Sciatic nerve (tissue), 2 donors: ENCODE results near the gene TRIM47. TPM values are rescaled to one million over a fixed set of nuclear protein-coding genes. Genes with fewer than 3 reads are reported as not detected.
"Not testable (repeated sequence)": the region's sequence is repeated elsewhere in the genome, so short reads cannot be mapped to it uniquely, and the experiment has no call there.

Experiments
- ATAC-seq: fragments of 200-7000 bp; cut with Tn5 transposase; one replicate; pipeline ENCODE4 v1.9.1; 2020; ENCODE audit warnings: mild to moderate bottlenecking, moderate library complexity
- DNase-seq: peaks from one replicate; pipeline ENCODE4 v3.0.0-alpha.2; 2020; ENCODE audit warnings: low spot score
- intact Hi-C: fragments of 100-400 bp; cut with DNase I; formaldehyde crosslinking; loops from one replicate; pipeline ENCODE4 v1.14.2; 2022
- total RNA-seq: library from RNA; stranded (reverse); fragmentation: NEBNext Ultra II Directional; extraction: Animal tissue kit (Norgen Biotek cat#: 25700); gene quantifications from one replicate; pipeline ENCODE4 v1.2.1, GENCODE V29; 2021
- donor health status: DM: no; HTN: no; CAD: no.
- donor health status: DM: no; HTN: no; CAD: no.

The TRIM47 gene
- total RNA-seq, 1 donor from 2014 or later, result 50.7 TPM

DNA sequence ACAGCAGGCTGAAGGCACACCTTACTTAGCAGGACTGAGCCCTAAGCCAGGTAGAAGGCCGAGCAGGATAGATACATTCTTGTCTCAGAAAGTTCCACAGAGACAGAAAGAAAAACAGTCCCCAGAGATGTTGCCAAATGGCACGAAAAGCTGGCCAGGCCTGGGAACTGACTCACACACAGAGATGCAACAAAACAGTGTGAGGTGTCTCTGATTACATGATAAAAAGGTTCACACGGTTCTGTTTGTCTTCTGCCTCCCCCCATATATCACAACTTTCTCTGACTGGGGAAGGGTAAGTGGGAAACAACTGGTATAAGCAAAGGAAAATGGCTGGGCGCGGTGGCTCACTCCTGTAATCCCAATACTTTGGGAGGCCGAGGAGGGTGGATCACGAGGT is 24.9 kb downstream of the TRIM47 start:
- intact Hi-C loops, result no loop called here
- ATAC-seq, result no peak
- no peak for DNase-seq

DNA sequence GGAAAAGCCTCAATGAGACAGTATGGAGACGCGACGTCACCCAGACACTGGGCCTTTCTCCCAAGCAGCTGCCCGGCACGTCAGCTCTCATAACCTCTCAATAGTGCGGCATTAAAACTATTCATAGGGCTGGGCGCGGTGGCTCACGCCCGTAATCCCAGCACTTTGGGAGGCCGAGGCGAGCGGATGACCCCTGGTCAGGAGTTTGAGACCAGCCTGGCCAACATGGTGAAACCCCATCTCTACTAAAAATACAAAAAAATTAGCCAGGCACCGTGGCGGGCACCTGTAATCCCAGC is 26.7 kb downstream of the TRIM47 start:
- not testable (repeated sequence) for ATAC-seq, DNase-seq
- intact Hi-C loops, result loop anchor here (2.0 kb wide), 1 partner anchor 61 kb away; no protein-coding TSS in a partner anchor

DNA sequence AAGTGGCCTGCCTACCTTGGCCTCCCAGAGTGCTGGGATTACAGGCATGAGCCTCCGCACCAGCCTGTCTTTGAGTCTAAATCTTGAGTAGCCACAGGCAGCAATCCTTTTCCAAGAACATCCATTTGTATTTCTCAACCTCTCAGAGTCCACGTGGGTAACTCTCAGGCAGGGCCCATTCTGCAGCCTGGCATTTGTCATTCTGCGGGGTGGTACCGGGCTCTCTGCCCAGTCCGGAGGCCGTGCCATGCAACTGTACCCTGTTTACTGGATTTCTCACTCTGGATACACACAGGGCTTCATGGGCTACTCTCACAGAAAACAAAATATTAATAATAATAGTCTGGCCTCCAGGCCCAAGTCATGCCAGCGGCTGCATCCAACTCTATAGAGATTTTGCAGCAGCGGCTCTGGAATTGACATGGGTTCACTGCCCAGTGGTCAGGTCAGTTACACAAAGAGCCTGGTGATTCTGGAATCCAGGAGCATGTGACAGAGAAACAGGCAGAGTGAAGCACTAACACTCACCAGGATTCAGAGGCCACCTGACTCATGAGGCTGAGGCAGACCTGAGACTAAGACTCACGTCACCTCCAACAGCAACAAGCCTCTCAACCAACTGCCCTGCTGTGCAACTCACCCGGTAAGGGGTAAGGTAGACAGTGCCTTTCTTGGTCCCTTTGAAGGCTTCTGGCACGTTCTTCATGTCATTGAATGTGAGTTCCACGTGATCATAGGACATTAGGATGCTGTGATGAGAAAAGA is 27.3 kb downstream of the TRIM47 start:
- DNase-seq, result no peak
- ATAC-seq, result no peak

DNA sequence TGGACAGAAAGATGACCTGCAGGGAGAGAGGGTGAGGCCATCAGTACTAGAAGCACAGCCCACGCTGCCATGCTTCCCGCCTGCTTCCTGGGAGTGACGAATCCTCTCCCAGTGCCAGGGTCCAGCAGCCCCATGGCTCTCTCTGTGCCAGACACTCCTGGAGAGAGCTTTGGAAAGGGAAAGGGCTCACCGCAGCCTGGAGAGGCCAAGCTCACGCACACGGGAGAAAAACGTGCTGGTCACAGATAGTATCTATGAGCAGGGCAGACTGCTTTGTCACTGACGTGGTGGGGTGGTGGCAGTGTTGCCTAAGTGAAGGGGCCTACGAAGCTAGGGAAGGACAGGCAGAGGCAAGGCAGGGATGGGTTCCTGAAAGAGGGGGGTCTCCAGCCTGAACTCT is 28.7 kb downstream of the TRIM47 start:
- DNase-seq (no peak), ATAC-seq (no peak)
- intact Hi-C loops, result loop anchor here (2.0 kb wide), 1 partner anchor 59 kb away; no protein-coding TSS in a partner anchor

More for the DNA sequence above, 27.3 kb downstream of the TRIM47 start:
- intact Hi-C loops, result loop anchor here (2.0 kb wide), 1 partner anchor 60 kb away; no protein-coding TSS in a partner anchor

DNA sequence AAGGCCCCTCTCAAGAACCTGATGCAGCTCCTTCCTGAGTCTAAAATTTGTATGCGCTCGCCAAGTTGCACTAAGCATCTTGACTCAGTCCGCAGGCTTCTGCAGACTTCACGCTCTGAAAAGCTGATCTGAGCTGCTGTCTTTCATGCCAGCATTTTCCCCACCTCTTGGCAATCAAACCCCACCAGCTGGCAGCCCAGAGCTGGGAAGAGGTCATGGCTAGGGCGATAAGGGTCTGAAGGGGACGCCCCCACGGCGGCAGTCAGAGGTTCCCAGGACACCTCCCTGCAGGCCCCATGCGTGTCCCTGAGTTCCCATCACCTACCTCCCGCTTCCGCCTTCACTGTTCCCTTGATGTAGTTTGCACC is 29.1 kb downstream of the TRIM47 start:
- ATAC-seq (no peak), DNase-seq (no peak)
- intact Hi-C loops, result no loop called here

DNA sequence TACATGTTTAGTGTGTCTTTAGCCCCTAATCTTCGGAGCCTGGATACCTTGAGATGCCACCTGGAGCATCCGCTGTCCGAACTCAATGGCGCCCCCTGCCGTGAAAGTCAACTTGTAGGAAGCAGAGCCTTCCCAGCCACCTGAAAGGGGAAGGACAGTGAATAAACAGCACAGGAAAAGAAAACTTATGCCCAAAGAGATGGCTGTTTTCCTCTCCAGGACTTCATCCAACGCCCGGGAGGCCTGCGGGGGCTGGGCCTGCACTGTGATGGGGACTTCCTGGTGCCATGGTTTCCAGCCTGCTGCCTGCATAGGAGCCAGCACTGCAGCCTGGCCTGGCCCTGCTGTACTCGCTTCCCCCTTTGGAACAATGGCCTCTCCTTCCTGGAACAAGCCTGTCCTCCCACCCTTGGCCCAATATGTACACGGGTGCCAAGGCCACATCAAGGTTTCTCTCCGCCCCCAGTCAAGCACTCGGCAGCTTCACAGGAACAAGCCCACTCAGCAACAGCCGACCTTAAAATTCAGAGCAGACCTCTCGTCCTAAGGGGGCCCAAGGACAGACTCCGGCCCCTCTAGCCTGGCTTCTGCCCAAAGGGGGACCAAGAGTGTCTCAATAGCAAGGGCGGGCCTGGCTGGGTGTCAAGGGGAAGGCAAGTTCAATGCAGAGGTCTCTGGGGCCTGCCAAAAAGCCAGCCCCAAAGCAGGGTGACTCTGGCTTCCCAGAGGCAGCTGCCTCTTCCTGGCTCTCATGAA is 29.7 kb downstream of the TRIM47 start:
- ATAC-seq, result peak; percentile 29
- intact Hi-C loops, result no loop called here
- peak; percentile 89 for DNase-seq

DNA sequence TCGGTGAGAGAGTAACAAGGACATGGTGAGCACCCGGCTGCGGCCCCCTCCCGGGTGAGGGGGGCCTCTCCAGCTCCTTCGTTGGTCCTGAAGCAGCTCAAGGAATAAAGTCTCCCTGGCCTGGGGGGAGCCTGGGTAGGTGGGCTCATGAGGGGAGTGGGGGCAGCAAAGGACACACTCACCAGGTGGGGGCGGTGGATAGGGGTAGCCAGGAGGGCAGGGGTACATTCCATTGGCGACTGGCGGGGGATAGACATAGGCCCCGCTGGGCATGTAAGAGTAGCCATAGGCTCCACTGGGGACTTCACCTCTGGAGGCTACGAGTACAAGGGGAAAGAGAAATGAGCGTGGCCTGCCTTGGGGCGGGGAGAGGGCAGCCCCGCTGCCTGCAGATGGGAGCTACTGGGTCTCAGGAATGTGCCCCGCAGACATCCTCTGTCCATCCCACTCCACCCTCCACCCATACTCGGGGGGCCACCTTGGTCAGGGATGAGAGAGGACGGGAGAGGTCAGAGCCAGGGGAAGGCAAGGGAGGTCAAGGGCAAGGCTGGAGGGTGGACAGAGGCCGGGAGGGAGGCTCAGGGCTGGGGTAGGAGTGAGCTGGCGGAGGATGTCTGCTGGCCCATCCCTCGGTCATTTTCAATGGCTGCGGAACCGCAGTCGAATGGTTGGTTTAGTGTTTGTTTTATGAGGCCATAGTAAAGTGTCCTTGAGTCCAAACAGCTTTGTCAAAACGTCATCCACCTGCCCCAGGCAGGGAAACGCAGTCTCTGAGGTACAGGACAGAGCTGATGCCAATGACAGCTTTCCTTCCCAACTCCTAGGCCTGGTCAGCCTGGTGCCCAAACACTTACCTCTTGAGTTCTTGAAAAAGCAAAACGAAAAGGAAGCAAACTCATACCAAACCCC is 30.5 kb downstream of the TRIM47 start:
- ATAC-seq (no peak), DNase-seq (no peak)
- intact Hi-C loops, result no loop called here

DNA sequence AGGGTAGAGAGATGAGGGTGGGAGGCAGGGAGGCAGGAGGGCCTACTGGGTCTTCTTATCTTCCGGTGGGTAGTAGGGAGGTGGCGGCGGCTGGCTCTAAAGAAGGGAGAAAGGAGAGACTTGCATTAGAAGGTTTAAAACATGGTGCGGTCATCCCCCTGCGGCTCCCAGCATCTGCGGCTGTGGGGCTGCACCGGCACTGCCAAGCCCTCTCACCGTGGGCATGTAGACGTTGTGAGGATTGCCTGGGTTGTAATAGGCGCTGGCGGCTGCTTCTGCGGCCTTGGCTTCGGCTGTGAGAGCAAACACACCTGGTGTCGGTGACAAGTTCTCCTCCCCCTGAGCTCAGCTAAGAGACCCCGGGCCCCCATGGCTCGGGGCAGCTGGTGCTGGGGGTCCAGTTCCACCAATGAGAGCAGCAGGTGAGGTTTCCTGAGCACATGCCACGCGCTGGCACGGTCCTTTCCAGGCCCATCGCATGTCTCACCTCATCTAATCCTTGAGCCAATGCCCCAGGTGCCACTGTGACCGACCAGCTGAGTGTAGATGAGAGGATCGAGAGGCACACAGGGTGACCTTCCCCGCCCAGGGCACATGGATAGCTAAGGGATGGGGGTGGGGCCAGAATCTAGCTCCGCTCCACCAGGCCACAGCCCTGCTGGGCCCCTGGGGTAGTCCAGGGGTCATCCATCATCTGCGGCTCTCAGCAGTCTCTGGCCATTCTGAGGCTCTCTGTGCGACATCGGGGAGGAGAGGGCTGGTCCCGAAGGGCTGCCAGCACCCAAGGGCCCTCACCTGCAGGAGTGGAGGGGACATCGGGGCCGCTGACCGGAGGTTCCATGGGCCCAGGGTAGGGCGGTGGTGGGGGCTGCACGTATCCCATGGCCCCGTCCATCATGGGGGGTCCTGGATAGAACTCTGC is 31.4 kb downstream of the TRIM47 start:
- no peak for ATAC-seq
- no peak for DNase-seq
- intact Hi-C loops, result no loop called here

DNA sequence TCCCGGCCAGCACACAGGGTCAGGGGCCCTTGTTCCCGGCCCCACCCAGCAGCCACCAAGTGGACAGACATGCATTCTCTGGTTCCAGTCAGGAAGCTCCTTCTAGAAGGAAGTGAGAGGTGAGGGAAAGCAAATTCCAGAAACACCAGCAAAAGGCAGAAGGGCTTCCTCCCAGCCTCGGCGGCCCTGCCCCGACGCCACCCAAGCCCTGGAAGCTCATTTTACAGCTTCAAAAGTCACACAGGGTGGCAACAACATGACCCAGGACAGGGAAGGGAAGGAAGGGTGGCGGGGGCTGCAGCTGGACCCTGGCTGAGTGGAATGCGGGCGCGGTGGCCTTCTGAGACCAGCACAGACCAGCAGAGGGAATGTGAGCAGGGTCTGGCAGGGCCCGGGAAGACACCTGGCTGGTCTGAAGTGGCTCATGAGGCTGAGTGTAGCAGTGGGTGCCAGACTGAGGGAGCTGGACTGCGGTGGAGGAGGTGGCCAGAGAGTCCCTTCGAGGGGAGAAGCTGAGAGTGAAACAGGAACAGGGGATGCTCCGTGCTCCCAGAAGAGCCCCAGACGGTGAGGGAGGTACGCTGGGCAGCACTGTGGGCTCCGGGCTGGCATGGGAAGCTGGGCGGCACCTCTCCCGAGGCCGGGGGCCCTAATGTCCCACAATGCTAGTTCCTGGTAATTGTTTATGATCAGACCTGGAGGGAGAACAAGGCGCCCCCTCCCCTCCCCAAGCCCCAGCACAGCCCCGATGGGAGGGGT is 32.3 kb downstream of the TRIM47 start:
- no peak for ATAC-seq
- intact Hi-C loops, result no loop called here
- no peak for DNase-seq

DNA sequence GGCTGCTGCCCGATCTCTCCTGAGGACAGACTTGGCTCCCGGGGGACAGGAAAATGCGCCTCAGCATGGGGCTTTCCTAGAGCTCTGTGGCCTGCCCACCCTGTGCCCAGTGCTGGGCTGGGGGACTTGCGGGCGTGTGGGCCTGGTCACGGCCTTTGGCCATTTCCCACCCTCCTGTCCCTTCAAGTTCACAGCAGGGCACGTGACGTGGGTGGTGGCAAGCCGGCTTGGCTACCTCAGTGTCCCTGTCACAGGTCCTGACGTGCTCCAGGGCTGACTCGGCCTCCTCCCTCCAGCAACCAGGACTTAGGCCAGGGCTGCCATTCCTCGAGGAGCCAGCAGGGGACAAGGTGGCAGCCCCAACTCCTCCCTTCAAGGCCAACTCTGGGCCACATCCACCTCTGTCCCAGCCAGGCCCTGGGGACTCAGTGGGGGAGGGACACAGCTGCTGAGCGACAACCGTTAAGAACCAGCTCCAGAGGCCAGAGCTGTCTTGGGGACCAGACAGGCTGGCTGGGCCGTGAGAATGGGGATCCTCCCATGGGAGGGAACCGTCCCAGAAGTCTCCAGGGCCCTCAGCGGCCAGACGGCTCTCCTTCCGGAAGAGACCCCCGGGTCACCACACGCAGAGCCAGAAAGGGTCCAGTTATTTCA is 33.2 kb downstream of the TRIM47 start:
- intact Hi-C loops, result no loop called here
- ATAC-seq (peak; percentile 60), DNase-seq (peak; percentile 84)

DNA sequence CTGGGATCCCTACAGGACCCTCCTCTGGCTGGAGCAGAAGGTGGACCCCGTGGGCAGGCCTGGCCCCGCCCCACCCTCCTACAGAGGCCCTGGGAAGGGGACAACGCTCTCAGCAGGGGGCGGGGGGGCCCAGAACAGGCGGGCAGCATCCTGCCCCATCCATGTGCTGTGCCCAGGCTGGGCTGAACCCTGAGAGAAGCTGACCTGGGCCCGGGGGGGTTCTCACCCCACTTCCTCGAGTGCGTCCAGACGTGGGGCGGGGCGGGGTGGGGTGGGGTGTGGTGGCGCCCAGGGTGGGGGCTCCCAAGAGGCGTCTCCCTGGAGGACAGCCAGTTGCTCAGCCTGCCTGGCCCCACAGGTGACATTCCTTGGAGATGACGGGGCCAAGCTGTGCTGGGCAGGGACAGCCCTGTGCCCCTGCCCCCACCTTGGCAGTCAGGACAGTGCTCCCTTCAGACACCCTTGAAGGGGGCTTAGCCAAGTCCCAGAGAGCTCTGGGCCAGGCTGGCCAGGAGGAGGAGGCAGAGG is 33.8 kb downstream of the TRIM47 start:
- peak; percentile 6 for ATAC-seq
- DNase-seq, result no peak
- intact Hi-C loops, result no loop called here

DNA sequence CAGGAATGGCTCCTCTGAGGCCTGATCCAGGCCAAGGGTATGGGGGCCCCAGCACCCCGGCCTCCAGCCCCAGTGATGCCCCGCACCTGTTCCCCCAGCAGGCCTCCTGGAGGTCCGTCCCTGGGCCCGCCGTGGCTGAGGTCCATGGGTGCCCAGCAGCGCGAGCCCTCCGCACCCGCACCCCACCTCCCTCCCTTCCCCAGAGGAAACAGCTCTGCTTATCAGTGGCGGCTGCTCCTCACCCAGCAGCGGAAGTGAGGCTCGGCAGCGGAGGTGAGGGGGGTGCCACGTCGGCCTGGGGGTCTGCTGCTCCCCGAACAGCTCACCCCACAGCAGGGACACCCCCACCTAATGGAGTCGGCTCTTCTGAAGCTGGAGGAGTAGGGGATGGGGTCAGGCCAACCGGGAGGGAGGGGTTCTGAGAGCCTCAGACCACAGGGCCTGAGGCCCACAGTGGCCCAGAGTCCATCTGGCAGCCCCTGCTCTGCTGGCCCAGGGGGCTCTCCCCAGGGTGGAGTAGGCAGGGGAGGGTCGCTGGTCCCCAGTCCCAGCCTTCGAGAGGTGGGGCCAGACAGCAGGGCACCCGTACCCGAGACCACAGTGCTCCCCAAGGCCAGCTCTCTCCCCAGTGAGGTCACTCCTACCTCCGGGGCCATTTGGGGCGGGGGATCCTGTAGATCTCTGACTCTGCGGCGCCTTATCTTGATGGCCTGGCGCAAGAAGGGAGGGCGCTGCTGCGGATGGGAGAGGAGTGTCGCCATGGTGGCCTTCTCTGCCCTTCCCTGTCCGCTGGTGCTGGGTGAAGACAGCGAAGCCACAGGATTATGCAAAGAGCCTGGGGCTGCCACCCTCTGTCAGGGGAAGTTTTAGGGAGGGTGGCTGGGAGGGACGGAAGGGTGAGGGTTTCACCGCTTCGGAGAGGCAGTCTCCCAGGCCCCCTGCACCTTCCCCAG is 34.5 kb downstream of the TRIM47 start, which contains the start of gene UNC13D:
UNC13D (minus strand) TSS at position 828 of the 953 bp plus-strand sequence; CDS start at position 761, 67 bp downstream.
- DNase-seq (no peak), ATAC-seq (peak; percentile 2)
- intact Hi-C loops, result no loop called here

DNA sequence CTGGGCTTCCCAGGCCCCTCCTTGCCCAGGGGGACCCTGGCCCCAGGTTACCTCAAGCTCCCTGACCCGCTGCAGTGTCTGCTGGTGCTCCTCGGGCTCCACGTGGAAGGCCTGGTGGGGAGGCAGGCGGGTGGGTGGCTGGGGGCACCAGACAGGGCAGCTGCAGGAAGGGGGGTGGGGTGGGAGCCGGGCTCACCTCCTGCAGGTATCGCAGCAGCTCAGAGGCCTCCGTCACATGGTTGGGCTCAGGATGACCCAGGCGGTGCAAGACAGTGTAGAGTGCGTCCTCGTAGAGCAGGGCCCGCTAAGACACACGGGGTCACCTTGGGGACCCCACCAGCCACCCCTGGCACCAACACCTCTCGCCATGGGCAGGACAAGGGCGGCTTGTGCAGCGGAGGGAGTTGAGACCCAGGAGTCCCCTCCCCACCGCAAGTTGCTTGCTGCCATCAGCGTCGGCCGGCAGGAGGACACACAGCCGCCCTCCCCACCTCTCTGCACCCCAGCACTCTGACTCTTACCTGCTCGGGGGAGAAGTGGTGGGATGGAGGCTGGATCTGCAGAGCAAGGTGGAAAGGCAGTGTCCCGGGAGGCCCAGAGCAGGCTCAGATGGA is 35.3 kb downstream of the TRIM47 start:
- intact Hi-C loops, result no loop called here
- DNase-seq (no peak), ATAC-seq (no peak)

DNA sequence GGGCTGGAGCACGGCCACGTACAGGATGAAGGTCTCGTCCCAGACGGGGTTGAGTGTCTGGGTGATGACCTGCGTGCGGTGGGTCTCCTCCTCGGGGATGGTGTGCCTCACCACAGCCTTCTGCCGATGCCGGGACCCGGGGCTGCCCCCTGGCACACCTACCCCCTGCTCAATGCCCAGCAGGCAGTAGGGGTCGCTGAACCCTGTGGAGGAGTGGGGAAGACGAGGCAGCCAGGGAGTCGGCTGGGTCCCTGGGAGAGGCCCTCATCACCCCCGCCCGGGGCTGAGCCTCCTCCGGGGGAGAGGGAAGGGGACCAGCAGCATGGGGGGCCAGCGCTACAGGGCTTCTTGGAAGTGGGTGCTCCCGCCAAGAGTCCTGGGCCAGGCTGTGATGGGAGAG is 36.0 kb downstream of the TRIM47 start:
- DNase-seq, result no peak
- intact Hi-C loops, result no loop called here
- no peak for ATAC-seq

DNA sequence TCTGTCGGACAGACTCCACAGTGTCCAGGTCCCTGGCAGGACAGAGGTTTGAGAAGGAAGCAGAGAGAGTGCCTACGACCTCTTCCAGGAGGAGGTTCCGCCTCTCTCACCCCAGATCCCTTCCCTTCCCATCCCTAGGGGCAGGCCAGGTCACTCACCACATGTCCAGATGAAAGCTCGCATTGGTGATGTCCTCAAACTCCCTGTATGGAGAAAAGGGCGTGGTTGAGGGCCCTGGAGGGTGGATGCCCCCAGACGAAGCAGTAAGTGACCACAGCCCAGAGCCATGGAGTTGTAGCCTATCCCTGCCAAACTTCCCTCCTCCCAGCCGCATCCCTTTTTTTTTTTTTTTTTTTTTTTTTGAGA is 37.6 kb downstream of the TRIM47 start:
- ATAC-seq (no peak), DNase-seq (no peak)
- intact Hi-C loops, result no loop called here
